Endothelial cell of umbilical vein (primary cell): ENCODE results near the gene MRNIP. TPM values are rescaled to one million over a fixed set of nuclear protein-coding genes. Genes with fewer than 3 reads are reported as not detected.

ENCODE experiments used
- BruUV-seq: library from RNA; stranded (reverse); fragments of 400-500 nt; replicated peaks from 2 replicates; lab custom pipeline; 2021; lab: Mats Ljungman, UMichigan
- CTCF ChIA-PET: fragments of 300-600, 350-600 bp; sonication (Branson Sonifier 250); formaldehyde crosslinking; loops from one replicate; lab custom pipeline; 2021; ENCODE audit warnings: antibody characterized with exemption, inconsistent platforms; lab: Charles Lee
- POLR2A ChIA-PET: fragments of 300-600, 350-600 bp; sonication (Branson Sonifier 250); formaldehyde crosslinking; loops from one replicate; lab custom pipeline; 2021; ENCODE audit warnings: antibody characterized with exemption, inconsistent platforms; lab: Charles Lee
- DNase-seq: peaks from one replicate; pipeline ENCODE4 v3.0.0-alpha.2; 2011; ENCODE audit warnings: low read depth, low spot score
- FAIRE-seq: peaks from 2 replicates; lab custom pipeline; 2011; peaks lifted over from hg19 to GRCh38; lab: Jason Lieb, UNC
- H2AFZ ChIP-seq: 2 replicates; pipeline ENCODE4 v1.6.0; 2012; ENCODE audit warnings: low read depth, low read length, control low read depth, inconsistent platforms
- H3K27ac ChIP-seq: 2 replicates; pipeline ENCODE4 v1.5.1; 2011; ENCODE audit warnings: low read depth, mild to moderate bottlenecking, control low read depth, low read length, moderate library complexity; ENCODE audit not compliant: insufficient read depth
- H3K27me3 ChIP-seq, 2 experiments: 2 replicates each; pipeline versions ENCODE4 v1.6.0 to v1.6.1; 2011; ENCODE audit warnings: low read length in 2 of 2, mixed read lengths in 1 of 2; ENCODE audit not compliant: control insufficient read depth in 2 of 2, insufficient read depth in 2 of 2
- H3K36me3 ChIP-seq, 2 experiments: 2 replicates in 1 of 2; 3 replicates in 1 of 2; pipeline ENCODE4 v1.5.1; 2011; ENCODE audit warnings: low read length in 2 of 2, mild to moderate bottlenecking in 1 of 2, moderate library complexity in 1 of 2; ENCODE audit not compliant: control insufficient read depth in 2 of 2, insufficient read depth in 2 of 2; ENCODE audit errors: extremely low read depth in 1 of 2
- H3K4me1 ChIP-seq: 3 replicates; pipeline ENCODE4 v1.5.1; 2011; ENCODE audit warnings: mild to moderate bottlenecking, low read length; ENCODE audit not compliant: control insufficient read depth, insufficient read depth; ENCODE audit errors: extremely low read depth
- H3K4me2 ChIP-seq: 2 replicates; pipeline ENCODE4 v1.6.1; 2011; ENCODE audit warnings: low read length, control low read depth, mixed read lengths; ENCODE audit not compliant: insufficient read depth
- H3K4me3 ChIP-seq, 3 experiments: fragments of 200-600 bp in 1 of 3; sonication (generic), shearing (Covaris generic) in 1 of 3; replicated peaks in 1 of 3; 2 replicates each; pipeline ENCODE4 v1.5.1; 2011 to 2016; ENCODE audit warnings: control low read depth in 3 of 3, low read length in 3 of 3, mild to moderate bottlenecking in 2 of 3, inconsistent platforms in 1 of 3, low read depth in 1 of 3, moderate library complexity in 1 of 3; ENCODE audit not compliant: insufficient read depth in 1 of 3
- H3K79me2 ChIP-seq: 2 replicates; pipeline ENCODE4 v1.6.0; 2012; ENCODE audit warnings: low read length, inconsistent platforms; ENCODE audit not compliant: control insufficient read depth, insufficient read depth
- H3K9ac ChIP-seq: replicated peaks from 2 replicates; pipeline ENCODE3; 2011; ENCODE audit warnings: low read length, control low read depth; ENCODE audit not compliant: insufficient read depth; ENCODE audit errors: extremely low read depth
- H3K9me1 ChIP-seq: replicated peaks from 3 replicates; pipeline ENCODE4 v1.6.0; 2011; ENCODE audit warnings: mild to moderate bottlenecking, low read length; ENCODE audit not compliant: control insufficient read depth, insufficient read depth; ENCODE audit errors: extremely low read depth
- H3K9me3 ChIP-seq: replicated peaks from 2 replicates; pipeline ENCODE4 v1.5.1; 2012; ENCODE audit warnings: low read length, inconsistent platforms; ENCODE audit not compliant: control insufficient read depth, insufficient read depth
- H4K20me1 ChIP-seq: replicated peaks from 2 replicates; pipeline ENCODE3; 2011; ENCODE audit warnings: mild to moderate bottlenecking, low read length; ENCODE audit not compliant: control insufficient read depth, insufficient read depth; ENCODE audit errors: extremely low read depth
- CTCF ChIP-seq, 2 donors: IDR thresholded peaks; 1 replicate in 1 of 2; 2 replicates in 1 of 2; pipeline ENCODE4 v1.5.1; 2011; ENCODE audit warnings: low read length in 2 of 2, mild to moderate bottlenecking in 2 of 2, moderate library complexity in 2 of 2, control low read depth in 1 of 2, inconsistent platforms in 1 of 2, low read depth in 1 of 2; ENCODE audit not compliant: insufficient read depth in 1 of 2; ENCODE audit errors: extremely low read depth in 1 of 2
- EZH2 ChIP-seq: IDR thresholded peaks from 2 replicates; pipeline ENCODE4 v1.6.1; 2012; ENCODE audit warnings: borderline replicate concordance, low read depth, mild to moderate bottlenecking, moderate library complexity, low read length, inconsistent platforms; ENCODE audit not compliant: severe bottlenecking
- FOS ChIP-seq: IDR thresholded peaks from 2 replicates; pipeline ENCODE4 v1.6.1; 2011; ENCODE audit warnings: mild to moderate bottlenecking, low read length, moderate library complexity, borderline replicate concordance; ENCODE audit not compliant: insufficient read depth
- GATA2 ChIP-seq: IDR thresholded peaks from 2 replicates; pipeline ENCODE4 v1.7.0; 2011; ENCODE audit warnings: low read depth, mild to moderate bottlenecking, moderate library complexity, mixed read lengths, low read length; ENCODE audit not compliant: insufficient read length, insufficient read depth
- JUN ChIP-seq: IDR thresholded peaks from 2 replicates; pipeline ENCODE4 v1.6.1; 2011; ENCODE audit warnings: borderline replicate concordance, low read depth; ENCODE audit not compliant: insufficient read length, insufficient read depth
- MAX ChIP-seq: IDR thresholded peaks from 2 replicates; pipeline ENCODE4 v1.6.1; 2011; ENCODE audit not compliant: insufficient read depth, insufficient read length
- MYC ChIP-seq: IDR thresholded peaks from one replicate; pipeline ENCODE4 v1.6.1; 2011; ENCODE audit warnings: mild to moderate bottlenecking, low read depth, low read length
- POLR2A ChIP-seq: IDR thresholded peaks from 2 replicates; pipeline ENCODE4 v1.6.1; 2012; ENCODE audit warnings: low read depth, mild to moderate bottlenecking, control low read depth, low read length
- POLR2AphosphoS5 ChIP-seq: IDR thresholded peaks from 2 replicates; pipeline ENCODE4 v1.6.1; 2012; ENCODE audit warnings: low read depth, mild to moderate bottlenecking, control low read depth, low read length, moderate library complexity; ENCODE audit not compliant: insufficient read depth
- dilution Hi-C: fragments of 300-500 bp; cut with MboI; formaldehyde crosslinking; loops from one replicate; pipeline ENCODE4 v1.15.0; 2019; ENCODE audit warnings: low sequenced_read_pairs; ENCODE audit not compliant: extremely low pct_ligation_motif_present
- intact Hi-C: fragments of 100-400 bp; cut with micrococcal nuclease; formaldehyde crosslinking; loops from one replicate; pipeline ENCODE4 v1.10.0; 2022
- polyA plus RNA-seq, 4 experiments: library from polyadenylated mRNA; depleted of rRNA in 3 of 4; stranded (reverse) in 3 of 4; unstranded in 1 of 4; fragments of >200 nt; gene quantifications; 2 replicates each; pipeline versions ENCODE4 v1.2.1 to v1.2.3, GENCODE V29; 2011 to 2012; ENCODE audit warnings: missing spikeins in 1 of 4
- total RNA-seq: library from RNA; stranded (reverse); gene quantifications from 2 replicates; pipeline ENCODE4 v1.2.3, GENCODE V29; 2021

MRNIP gene
- total and polyA plus RNA-seq, 2 donors (not counting 3 experiments of a cell fraction or from before 2014, with no cell fraction given), result 17.1 to 19.1 TPM

- dilution Hi-C loops, result no loop called here
- no peak overlapping the region for H3K4me3 ChIP-seq
- FAIRE-seq (no peak), DNase-seq (no peak)
- peaks cover 4 to 63% of the 10 kb centered on the region in 2 experiments for H3K36me3 ChIP-seq
- BruUV-seq, result no TSS peak
- no peak overlapping the region for H3K4me2 ChIP-seq
- H3K27ac ChIP-seq, result no peak overlapping the region
- no peak for TF ChIP-seq FOS
- TF ChIP-seq EZH2, result no peak
- no peak for TF ChIP-seq GATA2
- peak; percentile 13 for TF ChIP-seq POLR2A
- no peak for TF ChIP-seq JUN
- no peak for TF ChIP-seq CTCF (IDR thresholded peaks at IDR 0.05; ENCODE audit: extremely low read depth in 1 of 2, insufficient read depth in 1 of 2, low read depth in 1 of 2, low read length in 2 of 2)
- no peak for TF ChIP-seq MAX
- TF ChIP-seq MYC, result no peak
- TF ChIP-seq POLR2AphosphoS5, result no peak
- intact Hi-C loops, result no loop called here
- no peaks in the 10 kb centered on the region for H3K79me2 ChIP-seq
- no peak overlapping the region for H3K9ac ChIP-seq
- no peaks in the 10 kb centered on the region for H3K27me3 ChIP-seq
- no peaks in the 10 kb centered on the region for H3K9me1 ChIP-seq
- no peaks in the 10 kb centered on the region for H3K4me1 ChIP-seq
- ChIA-PET POLR2A (no interaction called here), CTCF (interaction anchor here (1.5 kb wide), 1 partner anchor 225 kb away, joined by 4 read pairs; no protein-coding TSS in a partner anchor)
- no peak overlapping the region for H2AFZ ChIP-seq
- H4K20me1 ChIP-seq, result no peaks in the 10 kb centered on the region
- no peaks in the 10 kb centered on the region for H3K9me3 ChIP-seq
Observed at GRCh38 chr5:179866241-179867078, 7.8 kb upstream of the MRNIP start.
